Measurements from ENCODE around the gene NDUFA3.
"Not testable (repeated sequence)": the region's sequence is repeated elsewhere in the genome, so short reads cannot be mapped to it uniquely, and the experiment has no call there.

The NDUFA3 gene

GRCh38 chr19:54077334-54077733, 25.3 kb upstream of the NDUFA3 start:
- DNase-seq (ENCODE audit: low read depth): no peak
- TF ChIP-seq CTCF (IDR thresholded peaks at IDR 0.05; ENCODE audit: control insufficient read depth, extremely low read depth, insufficient read depth): no peak
- H3K4me3 ChIP-seq (ENCODE audit: low read depth, low read length): no peak overlapping the region

- H3K4me3 ChIP-seq (ENCODE audit: low read depth, low read length): no peak within 1 kb of the TSS
- no peak for TF ChIP-seq CTCF (IDR thresholded peaks at IDR 0.05; ENCODE audit: control insufficient read depth, extremely low read depth, insufficient read depth)
- DNase-seq (ENCODE audit: low read depth): no peak
Measured at GRCh38 chr19:54081032-54081431, 21.6 kb upstream of the NDUFA3 start, which contains the start of gene TARM1. TARM1 (minus strand) TSS chr19:54081365; CDS start chr19:54081340, 25 bp downstream.

DNA sequence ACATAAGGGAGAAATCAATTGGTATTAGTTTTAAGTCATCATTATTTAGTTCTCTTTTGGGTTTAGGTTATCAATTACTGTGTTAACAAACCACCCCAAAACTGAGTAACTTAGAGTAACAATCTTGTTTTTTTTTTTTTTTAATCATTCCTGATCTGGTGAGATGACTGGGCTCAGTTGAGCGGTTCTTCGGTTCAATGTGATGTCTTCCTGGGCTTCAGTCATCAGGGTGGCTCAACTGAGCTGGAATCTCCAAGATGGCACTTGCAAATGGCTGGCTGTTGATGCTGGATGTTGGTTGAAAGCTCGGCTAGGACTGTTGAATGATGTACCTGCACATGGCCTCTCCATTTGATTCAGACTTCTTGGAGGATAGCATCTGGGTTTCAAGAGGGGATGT, 18.2 kb upstream of the NDUFA3 start:
- DNase-seq (ENCODE audit: low read depth): no peak
- no peak for TF ChIP-seq CTCF (IDR thresholded peaks at IDR 0.05; ENCODE audit: control insufficient read depth, extremely low read depth, insufficient read depth)

DNA sequence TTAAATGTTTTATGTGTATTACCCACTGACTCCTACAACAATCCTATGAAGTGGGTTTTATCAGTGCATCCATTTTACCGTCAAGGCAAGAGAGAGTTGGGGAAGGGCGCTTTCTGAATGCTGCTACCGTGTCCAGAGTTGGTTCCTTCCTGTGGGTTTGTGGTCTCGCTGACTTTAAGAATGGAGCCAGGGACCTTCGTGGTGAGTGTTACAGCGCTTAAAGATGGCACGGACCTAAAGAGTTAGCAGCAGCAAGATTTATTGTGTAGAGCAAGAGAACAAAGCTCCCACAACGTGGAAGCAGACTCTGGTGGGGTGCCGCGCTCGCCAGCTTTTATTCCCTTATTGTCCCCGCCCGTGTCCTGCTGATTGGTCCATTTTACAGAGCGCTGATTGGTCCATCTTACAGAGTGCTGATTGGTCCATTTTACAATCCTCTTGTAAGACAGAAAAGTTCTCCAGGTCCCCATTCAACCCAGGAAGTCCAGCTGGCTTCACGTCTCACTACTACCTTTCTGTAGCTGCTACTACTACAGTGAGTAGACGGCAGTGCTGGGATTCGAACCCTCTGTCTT, 8.1 kb upstream of the NDUFA3 start:
- TF ChIP-seq CTCF (IDR thresholded peaks at IDR 0.05; ENCODE audit: control insufficient read depth, extremely low read depth, insufficient read depth): no peak
- no peak for DNase-seq (ENCODE audit: low read depth)
- H3K4me3 ChIP-seq (ENCODE audit: low read depth, low read length): no peak overlapping the region

More for the DNA sequence above, 18.2 kb upstream of the NDUFA3 start:
- H3K4me3 ChIP-seq (ENCODE audit: low read depth, low read length): no peak overlapping the region

DNA sequence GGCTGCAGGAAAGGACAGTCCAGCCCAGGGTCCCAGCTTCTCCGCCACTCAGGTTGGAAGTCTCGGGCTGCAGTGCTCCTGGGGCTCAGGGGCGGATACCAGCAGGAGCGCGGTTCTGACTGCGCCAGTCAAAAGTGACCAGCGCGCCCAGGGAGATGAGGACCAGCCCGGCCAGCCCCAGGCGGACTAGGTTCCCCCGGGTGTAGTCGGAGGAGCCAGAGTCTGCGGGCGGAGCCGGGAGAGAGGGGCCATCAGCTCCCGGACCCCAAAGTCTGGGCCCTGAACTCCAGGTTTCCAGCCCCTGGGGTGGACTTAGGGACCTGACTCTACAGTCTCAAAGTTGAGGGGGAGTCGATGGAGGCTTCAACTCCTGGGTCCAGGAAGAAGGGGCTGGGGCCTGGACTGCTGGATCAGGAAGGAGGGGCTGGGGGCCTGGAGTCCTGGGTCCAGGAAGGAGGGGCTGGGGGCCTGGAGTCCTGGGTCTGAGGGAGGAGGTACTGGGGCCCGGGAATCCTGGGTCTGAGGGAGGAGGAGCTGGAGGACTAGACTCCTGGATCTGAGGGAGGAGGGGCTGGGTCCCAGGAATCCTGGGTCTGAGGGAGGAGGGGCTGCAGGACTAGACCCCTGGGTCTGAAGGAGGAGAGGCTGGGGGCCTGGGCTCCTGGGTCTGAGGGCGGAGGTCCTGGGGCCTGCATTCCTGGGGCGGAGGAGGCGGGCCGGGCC, 7.4 kb upstream of the NDUFA3 start:
- no peak for TF ChIP-seq CTCF (IDR thresholded peaks at IDR 0.05; ENCODE audit: control insufficient read depth, extremely low read depth, insufficient read depth)
- no peak overlapping the region for H3K4me3 ChIP-seq (ENCODE audit: low read depth, low read length)
- no peak for DNase-seq (ENCODE audit: low read depth)

GRCh38 chr19:54095859-54096616, 6.6 kb upstream of the NDUFA3 start:
- peak overlapping the region; percentile 25; the same call in 1 of the 2 replicates for H3K4me3 ChIP-seq (ENCODE audit: low read depth, low read length)
- DNase-seq (ENCODE audit: low read depth): not testable (repeated sequence)

GRCh38 chr19:54096617-54097106, 6.0 kb upstream of the NDUFA3 start:
- TF ChIP-seq CTCF (IDR thresholded peaks at IDR 0.05; ENCODE audit: control insufficient read depth, extremely low read depth, insufficient read depth): peak; percentile 15; the same call in 1 of the 2 replicates
- DNase-seq (ENCODE audit: low read depth): no peak

More at GRCh38 chr19:54096617-54097106, 6.0 kb upstream of the NDUFA3 start:
- no peak overlapping the region for H3K4me3 ChIP-seq (ENCODE audit: low read depth, low read length)

All from LNCaP clone FGC (cell line).